ENCODE results near the gene EIPR1.
"Not testable (repeated sequence)": the region's sequence is repeated elsewhere in the genome, so short reads cannot be mapped to it uniquely, and the experiment has no call there.

EIPR1 gene

DNA sequence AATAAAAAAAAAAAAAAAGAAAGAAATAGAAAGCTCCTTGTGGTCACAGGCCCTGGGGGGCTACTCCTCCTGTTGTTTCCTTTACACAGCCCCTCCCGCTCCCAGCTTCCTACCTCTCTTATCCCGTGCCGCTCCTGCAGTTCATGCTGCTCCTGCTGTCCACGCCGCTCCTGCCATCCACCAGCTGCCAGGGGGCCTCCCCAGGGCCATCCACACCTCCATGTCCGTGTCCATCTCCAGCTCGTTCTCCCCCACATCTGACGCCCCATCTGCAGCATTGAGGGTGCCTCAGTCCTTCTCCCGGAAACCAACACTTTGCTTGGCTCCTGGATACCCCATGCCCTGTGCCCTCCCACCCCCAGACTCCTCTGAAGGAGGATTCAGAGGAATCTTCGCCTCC lies 191.7 kb downstream of the EIPR1 start:
- DNase-seq: no peak

DNA sequence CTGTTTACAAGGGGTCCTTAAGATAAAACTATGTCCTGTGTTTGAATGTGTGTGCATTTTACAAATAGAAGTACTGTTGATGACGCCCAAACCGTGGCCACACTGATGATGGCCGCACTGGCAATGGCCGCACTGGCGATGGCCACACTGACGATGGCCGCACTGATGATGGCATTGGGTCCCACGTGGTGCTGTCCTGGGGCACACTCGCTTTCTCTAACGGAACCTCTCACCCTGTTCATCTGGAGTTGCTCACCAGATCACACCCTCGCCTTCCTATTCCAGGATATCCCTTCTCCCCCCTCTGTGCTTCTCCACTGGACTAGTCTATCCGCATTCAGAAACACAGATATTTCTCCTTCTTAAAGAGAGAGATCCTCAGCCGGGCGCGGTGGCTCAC lies 192.4 kb downstream of the EIPR1 start:
- no peak for DNase-seq

DNA sequence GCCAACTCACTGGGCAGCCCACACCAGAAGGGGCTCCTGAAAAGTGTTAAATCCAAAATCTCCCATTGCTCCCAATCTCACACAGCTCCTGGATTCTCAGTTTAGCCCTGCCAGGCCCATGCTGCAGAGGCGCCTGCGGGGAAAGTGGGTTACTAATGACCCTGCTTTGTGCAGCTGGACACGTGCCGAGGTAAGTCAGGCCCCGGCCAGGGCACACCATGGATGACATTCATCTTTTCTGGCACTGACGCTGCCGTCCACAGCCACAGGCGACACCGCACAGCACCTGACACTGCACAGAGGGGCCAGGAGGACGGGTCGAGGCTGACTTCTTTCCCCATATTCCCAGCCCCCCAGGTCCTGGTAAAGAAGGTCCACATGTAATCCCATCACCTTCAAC lies 193.5 kb downstream of the EIPR1 start:
- DNase-seq: no peak

DNA sequence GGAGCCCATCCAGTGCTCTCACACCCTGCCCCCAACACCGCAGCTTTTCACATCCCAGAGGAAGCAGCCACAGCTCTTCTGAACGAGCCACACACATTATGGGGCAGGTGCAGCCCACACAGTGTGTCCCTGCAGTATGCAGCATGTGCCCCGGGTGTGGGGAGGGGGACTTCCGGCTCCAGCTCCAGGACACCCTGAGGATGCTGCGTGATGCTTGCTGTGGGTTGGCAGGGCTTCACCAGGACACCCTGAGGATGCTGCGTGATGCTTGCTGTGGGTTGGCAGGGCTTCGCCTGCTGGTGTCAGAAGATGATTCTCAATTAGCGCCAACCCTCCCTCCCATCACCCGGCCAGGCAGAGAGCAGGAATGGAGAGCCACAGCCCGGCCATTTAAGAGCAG lies 193.9 kb downstream of the EIPR1 start:
- no peak for DNase-seq

DNA sequence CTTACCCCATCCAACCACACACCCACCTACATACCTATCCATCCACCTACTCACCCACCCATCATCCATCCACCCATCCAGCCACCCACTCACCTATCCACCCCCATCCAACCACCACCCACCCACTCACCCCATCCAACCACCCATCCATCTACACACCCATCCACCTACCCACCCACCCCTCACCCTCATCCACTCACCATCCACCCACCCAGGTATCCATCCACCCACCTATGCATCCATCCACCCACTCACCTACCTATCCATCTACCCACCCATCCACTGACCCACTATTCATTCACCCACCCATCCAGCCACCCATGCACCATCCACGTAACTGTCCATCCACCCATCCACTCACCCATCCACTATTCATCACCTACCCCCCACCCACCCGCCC lies 194.8 kb downstream of the EIPR1 start:
- DNase-seq: no peak

DNA sequence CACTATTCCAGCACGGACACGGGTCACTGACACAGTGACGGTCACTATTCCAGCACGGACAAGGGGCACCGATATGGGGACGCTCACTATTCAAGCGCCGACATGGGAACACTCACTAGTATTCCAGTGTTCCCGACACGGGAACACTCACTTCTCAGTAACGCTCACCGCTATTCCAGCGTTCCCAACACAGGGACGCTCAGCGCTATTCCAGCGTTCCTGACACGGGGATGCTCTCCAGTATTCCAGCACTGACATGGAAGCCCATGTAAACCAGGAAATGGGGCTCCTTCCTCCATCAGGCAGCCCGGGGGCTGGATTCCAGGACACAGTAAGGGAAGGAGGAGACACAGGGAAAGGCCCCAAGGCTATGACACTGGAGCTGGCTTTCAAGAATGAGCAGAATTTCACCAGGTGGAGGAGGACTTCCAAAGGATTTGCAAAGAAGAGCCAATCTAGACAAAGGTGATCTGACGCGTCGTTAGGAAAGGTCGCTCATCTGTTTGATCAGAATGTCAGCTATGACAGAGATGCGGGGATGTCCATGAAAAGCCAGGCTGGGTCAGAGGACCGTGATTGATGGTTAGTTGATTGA lies 196.1 kb downstream of the EIPR1 start:
- DNase-seq: no peak

DNA sequence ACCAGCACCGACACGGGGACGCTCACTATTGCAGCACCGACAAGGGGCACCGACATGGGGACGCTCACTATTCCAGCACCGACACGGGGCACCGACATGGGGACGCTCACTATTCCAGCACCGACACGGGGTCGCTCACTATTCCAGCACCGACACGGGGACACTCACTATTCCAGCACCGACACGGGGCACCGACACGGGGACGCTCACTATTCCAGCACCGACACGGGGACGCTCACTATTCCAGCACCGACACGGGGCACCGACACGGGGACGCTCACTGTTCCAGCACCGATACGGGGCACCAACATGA lies 196.8 kb downstream of the EIPR1 start:
- not testable (repeated sequence) for DNase-seq

DNA sequence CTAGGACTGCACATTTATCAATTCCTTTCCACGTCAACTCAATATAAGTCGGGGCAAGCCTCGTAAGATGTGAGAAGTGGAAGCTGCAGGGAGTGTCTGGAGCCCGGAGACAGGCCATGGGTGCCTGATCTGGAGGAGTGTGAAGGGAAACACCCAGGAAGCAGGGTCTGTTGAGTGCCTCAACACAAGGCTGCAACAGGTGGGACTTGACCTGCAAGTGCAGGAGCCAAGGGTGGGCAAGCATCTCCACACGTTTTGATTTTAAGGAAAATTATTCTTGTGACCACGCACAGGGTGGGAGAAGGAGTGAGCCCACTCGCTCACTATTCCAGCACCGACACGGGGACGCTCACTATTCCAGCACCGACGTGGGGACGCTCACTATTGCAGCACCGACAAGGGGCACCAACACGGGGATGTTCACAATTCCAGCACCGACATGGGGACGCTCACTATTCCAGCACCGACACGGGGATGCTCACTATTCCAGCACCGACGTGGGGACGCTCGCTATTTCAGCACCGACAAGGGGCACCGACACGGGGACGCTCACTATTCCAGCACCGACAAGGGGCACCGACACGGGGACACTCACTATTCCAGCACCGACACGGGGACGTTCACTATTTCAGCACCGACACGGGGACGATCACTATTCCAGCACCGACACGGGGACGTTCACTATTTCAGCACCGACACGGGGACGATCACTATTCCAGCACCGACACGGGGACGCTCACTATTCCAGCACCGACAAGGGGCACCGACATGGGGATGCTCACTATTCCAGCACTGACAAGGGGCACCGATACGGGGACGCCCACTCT lies 197.3 kb downstream of the EIPR1 start:
- DNase-seq: no peak

DNA sequence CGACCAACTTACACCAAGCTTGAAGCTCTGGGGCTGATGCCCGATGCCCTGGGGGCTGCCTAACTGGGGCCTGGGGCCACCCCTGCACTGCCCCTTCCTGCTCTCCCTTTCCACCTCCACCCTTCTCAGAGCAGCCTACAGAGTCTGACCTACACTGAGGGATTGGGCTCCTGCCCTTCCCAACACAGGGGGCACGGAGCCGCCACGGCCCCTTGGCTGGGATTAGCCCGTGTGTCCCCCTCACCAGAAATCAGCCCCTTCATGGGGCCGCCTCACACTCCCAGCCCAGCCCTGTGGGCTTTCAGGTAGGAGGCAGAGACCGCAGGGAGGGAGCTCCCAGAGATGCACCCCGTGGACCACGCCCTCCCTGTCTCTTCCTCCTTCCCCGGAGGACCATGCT lies 198.0 kb downstream of the EIPR1 start:
- DNase-seq: no peak

DNA sequence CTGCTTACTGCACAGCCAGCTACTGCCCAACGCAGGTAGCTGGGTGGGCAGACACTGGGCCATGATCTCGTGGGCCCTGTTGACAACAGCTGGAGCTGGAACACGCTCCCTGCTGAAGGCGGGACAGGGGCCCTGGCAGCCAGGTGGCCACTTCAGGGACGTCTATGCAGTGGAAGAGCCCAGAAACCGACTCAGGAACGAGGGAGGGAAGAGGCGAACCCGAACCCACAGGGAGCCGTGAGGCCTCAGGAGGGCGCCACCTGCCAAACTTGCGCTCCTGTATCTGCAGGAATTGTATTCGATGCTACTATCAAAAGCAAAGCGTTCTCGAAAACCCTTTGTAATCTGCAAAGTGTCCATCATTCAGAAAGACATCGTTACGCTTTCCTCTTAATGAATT lies 198.4 kb downstream of the EIPR1 start:
- no peak for DNase-seq

DNA sequence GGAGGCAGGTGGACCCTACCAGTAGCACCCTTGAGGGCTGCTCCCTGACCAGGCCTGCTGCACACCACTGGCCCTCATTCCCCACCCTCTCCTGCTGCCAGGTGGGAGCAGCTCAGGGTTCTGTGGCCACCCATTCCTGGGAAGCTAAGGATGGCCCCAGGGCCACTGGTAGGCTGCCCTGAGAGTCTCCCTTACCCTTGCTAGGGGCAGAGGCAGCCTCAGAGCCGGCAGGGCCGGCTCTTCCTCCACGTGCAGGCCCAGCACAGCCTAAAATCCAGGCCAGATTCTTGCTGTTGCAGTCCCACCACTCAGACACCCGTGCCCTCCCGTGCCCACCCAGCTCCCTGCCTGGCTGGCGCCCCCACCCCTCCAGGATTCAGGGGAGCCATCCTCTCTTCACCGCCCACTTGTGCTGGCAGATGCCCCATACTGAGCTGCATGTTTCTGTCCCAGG lies 199.0 kb downstream of the EIPR1 start:
- no peak for DNase-seq

DNA sequence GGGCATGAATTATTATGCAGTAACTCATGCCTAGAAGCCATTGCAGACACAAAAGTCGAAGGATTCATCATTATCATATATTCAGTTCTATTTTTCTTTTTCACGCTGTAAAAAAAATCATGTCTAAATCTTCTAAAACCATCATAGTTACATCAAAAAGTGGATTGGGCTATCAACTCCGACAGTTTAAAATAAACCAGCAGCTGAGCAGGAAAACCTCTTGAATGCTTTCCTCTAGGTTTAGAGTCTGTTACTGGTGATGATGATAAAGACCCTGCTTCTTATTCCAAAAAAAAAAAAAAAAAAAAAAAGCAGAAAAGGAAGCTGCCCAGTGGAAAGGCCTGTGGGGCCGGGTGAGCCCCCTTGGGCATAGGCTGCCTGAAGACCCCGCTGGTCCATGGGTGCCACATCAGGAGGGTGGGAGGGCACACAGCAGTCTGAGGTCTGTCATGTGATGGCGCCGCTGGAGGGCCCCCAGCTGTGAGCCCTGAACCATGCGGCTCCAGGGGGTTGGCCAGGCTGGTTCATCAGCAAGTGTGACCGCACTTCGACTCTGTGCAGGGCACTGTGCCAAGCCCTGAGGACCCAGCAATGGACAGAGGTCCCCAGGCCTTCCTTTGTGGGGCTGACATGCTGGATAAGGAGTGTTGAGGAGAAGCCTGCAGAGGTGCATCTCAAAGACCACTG lies 199.6 kb downstream of the EIPR1 start:
- no peak for DNase-seq

DNA sequence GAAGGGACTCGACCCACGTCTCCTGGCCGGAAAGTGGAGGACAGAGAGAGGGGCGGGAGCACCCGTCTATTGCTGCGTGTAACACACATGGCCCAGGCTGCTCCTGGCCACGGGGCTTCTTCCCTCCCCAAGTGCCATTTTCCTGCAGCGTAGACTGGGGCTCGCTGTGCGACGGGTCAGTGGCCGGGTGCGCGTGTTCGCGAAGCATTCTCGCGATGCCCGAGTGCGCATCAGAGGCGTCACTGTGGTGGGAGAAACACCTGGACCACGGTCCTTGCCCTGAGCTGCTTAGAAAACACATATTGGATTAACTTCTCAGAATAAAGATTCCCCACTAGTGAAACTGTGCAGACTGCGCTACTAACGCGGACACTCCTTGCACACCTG lies 200.8 kb downstream of the EIPR1 start:
- no peak for DNase-seq

DNA sequence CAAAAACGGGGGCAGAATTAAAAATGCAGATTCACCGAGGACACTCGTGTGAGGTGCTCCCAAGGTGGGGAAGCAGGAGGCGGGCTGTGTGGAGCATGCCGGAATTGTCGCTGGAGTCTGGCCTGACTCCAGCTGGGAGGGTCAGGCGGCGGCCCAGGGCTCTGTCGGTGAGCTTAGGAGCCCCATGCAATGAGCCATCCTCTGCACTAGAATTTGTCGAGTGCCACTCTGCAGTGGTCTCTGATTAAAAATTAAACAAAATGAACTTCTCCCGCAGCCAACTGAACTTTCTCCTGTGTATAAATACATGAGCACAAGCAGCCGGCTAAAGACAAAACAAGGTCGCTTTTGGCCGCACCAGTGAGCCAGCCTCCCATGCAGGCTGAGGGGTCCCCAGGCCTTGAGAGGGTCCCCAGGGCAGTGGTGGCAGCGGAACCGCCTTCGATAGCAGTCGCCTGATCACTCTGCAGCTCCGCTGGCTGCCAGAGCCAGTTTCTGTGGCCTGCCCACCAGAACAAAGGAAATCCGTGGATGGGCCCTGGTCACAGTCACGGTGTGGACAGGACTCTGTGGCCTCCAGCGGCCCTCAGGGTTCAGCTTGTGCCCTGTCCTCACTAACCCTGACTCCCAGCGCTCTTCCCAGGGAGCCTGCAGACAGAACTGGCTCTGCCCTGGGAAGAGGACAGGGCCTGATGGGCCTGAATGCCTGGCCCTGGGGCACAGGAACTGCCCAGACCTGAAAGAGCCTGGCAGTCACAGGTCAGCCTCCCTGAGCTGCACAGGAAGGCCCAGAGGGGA lies 201.3 kb downstream of the EIPR1 start:
- DNase-seq: no peak

DNA sequence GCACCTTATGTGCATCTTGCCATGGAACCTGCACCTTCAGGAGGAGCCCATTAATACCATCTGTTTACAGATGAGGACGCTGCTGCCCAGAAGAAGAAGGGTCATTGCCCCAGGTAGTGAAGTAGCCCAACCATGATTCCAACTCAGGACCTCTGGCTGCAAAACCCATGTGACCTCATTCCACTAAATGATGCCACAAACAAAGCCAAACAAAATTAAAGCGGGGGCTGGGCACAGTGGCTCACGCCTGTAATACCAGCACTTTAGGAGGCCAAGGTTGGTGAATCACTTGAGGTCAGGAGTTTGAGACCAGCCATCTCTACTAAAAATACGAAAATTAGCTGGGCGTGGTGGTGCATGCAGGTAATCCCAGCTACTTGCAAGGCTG lies 202.1 kb downstream of the EIPR1 start:
- DNase-seq: no peak

DNA sequence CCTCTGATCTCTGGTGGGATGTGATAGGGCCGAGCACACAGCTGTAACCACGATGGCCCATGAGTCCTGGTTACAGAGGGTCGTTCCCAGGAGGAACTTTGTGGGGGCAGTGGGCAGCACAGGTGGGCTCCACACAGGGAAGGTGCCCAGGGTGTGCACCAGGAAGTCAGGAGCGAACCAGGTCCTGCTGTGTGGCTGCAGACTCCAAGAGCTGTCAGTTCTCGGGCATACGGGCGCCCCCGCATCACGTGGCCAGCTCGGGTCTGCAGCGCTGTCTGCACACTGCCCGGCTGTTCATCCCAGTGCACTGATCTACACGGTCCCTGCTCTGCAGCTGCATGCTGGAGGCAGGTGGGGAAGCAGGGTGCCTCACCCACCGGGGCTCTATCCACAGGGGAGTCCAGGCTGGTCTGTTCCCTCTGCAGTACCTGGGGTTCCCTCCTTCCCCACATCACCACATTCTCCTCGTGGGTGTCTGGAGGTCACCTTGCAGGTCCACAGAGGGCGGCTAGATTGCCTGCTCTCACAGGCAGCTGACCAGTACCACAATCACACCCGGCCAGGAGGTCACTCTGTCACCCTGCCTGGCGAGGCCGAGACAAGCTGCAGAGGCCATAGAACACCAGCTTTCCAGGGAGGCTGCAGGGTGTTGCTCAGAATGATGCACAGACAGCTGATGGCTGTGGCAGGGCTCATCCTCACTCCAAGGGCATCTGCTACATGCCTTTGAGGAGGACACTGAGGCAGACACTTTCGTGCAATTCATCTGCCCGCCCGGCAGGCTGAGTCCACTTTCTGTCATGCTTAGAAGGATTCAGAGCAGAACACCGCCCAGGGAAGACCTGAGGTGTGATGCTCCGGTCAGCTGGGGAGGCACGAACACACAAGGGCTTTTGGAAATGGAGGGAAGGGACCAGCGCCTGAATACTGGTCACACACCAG lies 202.7 kb downstream of the EIPR1 start:
- no peak for DNase-seq

DNA sequence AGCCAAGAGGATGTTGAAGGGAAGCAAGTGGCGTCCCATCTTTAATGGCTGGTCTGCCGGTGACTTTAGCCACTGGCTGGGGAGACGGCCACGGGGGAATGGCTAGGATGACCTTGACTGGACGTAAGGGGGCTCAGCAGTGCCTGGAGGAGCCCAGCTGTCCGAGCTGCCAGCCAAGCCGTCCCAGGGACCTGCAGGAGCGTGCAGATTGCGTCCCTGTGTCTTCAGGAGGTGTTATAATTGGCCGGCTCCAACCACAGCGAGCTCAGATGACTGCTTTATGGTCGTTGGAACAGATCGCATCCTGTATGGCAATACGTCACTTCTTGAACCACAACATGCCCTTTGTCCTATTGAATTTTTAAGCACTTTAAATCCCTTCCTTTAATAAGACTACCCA lies 204.6 kb downstream of the EIPR1 start:
- no peak for DNase-seq

DNA sequence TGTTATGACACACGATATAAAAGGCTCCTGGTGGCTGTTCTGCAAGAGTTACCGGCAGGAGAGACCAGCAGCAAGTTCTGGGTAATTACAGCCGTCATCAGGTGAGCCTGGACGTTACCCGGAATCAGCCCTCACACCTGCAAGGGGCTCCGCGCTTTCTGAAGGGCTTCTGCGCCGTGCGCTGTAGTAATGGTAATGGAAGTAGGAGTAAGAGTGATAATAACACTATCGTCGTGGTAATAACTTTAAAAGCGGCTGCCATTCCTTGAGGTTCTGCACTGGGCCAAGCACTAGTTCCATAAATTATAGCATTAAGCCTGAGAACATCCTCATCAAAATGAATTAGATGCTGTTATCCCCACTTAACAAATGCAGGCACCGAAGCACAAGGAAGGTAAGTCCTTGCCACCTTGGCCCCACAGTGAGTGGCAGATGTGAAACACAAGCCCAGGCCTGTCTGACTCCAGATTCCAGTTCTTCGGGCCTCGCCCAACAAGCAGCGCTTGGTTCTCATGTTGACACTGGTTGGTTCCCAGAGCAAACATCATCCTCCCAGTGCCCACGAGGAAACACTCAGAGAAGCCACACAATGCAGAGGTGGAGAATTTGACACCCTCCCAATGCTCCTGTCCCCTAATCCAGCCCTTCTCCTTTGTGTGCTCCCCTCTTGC lies 205.2 kb downstream of the EIPR1 start:
- DNase-seq: no peak

DNA sequence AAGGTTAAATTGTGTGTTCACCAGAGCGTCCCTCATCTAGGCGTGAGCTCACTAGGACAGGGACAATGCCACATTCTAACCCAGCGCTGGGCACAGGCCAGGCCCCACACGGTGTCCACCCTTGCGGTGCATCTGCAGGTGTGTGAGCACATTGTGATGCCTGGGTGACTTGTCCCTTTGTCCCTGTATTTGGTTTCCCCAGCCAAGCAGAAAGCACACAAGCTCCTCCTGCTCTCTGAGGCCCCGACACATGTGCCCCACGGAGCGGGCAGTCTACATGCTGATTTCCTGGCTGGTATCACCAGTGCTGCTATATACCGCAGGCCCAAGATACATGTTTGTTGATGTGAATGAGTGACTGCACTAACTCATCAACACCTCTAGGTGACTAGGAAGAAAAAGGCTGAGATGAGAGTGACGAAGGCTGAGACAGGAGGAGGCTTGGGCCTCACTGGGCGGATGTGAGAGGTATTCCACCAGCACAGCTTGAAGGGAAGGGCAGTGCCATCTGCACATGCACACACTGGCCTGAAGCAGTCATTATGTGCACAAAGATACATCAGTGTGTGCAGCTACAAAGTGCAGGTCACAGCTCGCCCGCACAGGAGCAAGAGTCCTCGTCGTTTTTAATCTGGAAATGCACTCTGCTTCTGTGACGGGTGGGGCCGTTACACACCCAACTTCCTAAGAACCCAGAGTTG lies 205.9 kb downstream of the EIPR1 start:
- DNase-seq: no peak

DNA sequence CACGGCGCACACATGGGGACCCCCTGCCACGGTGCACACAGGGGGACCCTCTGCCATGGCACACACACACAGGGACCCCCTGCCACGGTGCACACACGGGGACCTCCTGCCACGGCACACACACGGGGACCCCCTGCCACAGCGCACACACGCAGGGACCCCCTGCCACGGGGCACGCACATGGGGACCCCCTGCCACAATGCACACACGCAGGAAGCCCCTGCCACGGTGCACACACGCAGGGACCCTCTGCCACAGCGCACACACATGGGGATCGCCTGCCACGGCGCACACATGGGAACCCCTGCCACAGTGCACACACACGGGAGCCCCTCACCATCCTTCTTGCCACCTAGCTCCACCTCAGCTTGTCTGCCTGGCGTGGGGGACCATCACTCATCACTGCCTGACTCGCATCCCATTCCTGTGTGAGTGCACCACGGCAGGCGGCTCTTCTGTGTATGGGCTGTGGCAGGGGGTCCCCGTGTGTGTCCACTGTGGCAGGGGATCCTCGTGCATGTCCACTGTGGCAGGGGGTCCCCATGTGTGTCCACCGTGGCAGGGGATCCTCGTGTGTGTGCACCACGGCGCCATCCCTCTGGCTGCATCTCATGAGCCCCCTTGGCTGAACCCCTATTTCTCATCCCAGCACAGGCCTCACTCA lies 206.7 kb downstream of the EIPR1 start:
- DNase-seq: no peak

Data from CD4-positive, alpha-beta T cell treated with Interleukin-10 for 1 hour (primary cell).